OCI-LY3 (cell line): ENCODE measurements around the gene MYB.

Experiments used
- H2AFZ ChIP-seq: fragments of 200-600, 300-600 bp; shearing (Covaris generic); 2 replicates; pipeline ENCODE4 v1.6.0; 2014; ENCODE audit warnings: antibody characterized with exemption, low read depth, low read length
- H3K27ac ChIP-seq: fragments of 200-600, 300-600 bp; sonication (generic); 2 replicates; pipeline ENCODE4 v1.5.1; 2014; ENCODE audit warnings: mild to moderate bottlenecking, low read length, moderate library complexity, mixed read lengths
- H3K27me3 ChIP-seq: fragments of 200-600, 300-600 bp; sonication (generic); 2 replicates; pipeline ENCODE4 v1.6.1; 2014; ENCODE audit warnings: low read depth, low read length, mixed read lengths
- H3K36me3 ChIP-seq: fragments of 200-600, 300-600 bp; sonication (generic); replicated peaks from 2 replicates; pipeline ENCODE3; 2014; ENCODE audit warnings: low read depth, low read length, mixed read lengths
- H3K4me1 ChIP-seq: fragments of 300-600, 200-600 bp; sonication (generic); 2 replicates; pipeline ENCODE4 v1.6.1; 2014; ENCODE audit warnings: low read length, mixed read lengths
- H3K4me2 ChIP-seq: fragments of 200-600, 300-600 bp; sonication (generic); 2 replicates; pipeline ENCODE4 v1.6.1; 2014; ENCODE audit warnings: low read length, mixed read lengths
- H3K4me3 ChIP-seq: fragments of 300-600, 200-600 bp; sonication (generic); 2 replicates; pipeline ENCODE4 v1.5.1; 2014; ENCODE audit warnings: antibody characterized with exemption, mild to moderate bottlenecking, low read length, moderate library complexity
- H3K79me2 ChIP-seq: fragments of 300-600, 200-600 bp; shearing (Covaris generic); 2 replicates; pipeline ENCODE4 v1.6.1; 2014; ENCODE audit warnings: mild to moderate bottlenecking, low read length, mixed read lengths
- H3K9ac ChIP-seq: fragments of 300-600, 200-600 bp; shearing (Covaris generic); 2 replicates; pipeline ENCODE4 v1.6.0; 2014; ENCODE audit warnings: mild to moderate bottlenecking, low read length, moderate library complexity
- H3K9me3 ChIP-seq: fragments of 200-600, 300-600 bp; shearing (Covaris generic); 2 replicates; pipeline ENCODE4 v1.6.1; 2014; ENCODE audit warnings: low read length, mixed read lengths; ENCODE audit not compliant: insufficient read depth
- H4K20me1 ChIP-seq: fragments of 200-600, 300-600 bp; sonication (generic); 2 replicates; pipeline ENCODE4 v1.6.1; 2016; ENCODE audit warnings: low read length, mixed read lengths; ENCODE audit not compliant: insufficient read depth
- CTCF ChIP-seq: fragments of 200-600, 300-600 bp; sonication (generic); IDR thresholded peaks from 2 replicates; pipeline ENCODE4 v1.5.1; 2014; ENCODE audit warnings: antibody characterized with exemption, low read length, low read depth
- EZH2phosphoT487 ChIP-seq: fragments of 200-600 bp; shearing (Covaris generic); IDR thresholded peaks from 2 replicates; pipeline ENCODE4 v1.6.1; 2018; ENCODE audit warnings: antibody characterized with exemption, mixed run types, low read depth

MYB gene

GRCh38 chr6:135225911-135226310, 44.8 kb downstream of the MYB start:
- no peaks in the 10 kb centered on the region for H3K36me3 ChIP-seq
- no peak overlapping the region for H3K4me2 ChIP-seq
- no peaks in the 10 kb centered on the region for H4K20me1 ChIP-seq
- H3K4me3 ChIP-seq, result no peak overlapping the region
- H3K27ac ChIP-seq, result no peak overlapping the region
- no peak for TF ChIP-seq CTCF
- no peak for TF ChIP-seq EZH2phosphoT487
- H3K79me2 ChIP-seq, result no peaks in the 10 kb centered on the region
- H3K9me3 ChIP-seq, result no peaks in the 10 kb centered on the region
- no peaks in the 10 kb centered on the region for H3K27me3 ChIP-seq
- no peak overlapping the region for H3K9ac ChIP-seq
- H3K4me1 ChIP-seq, result peaks cover 48% of the 10 kb centered on the region
- H2AFZ ChIP-seq, result no peak overlapping the region

DNA sequence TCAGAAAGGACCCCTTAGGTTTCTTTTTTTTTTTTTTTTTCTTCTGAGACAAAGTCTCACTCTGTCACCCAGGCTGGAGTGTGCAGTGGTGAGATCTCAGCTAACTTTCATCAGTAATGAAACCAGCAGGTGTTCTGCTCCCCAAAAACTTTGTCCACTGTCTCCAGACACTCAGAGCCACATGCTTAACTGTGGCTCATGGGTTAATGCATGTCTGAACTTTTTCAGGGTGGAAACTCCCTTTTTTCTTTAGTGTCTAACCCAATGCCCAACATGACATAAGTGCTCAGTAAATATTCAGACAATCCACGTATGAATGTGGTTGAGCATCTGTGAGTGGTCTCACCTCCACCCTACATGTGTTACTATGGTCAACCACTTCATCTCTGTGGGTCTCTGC, 45.4 kb downstream of the MYB start:
- no peaks in the 10 kb centered on the region for H3K9me3 ChIP-seq
- peaks cover 54% of the 10 kb centered on the region for H3K4me1 ChIP-seq
- no peak overlapping the region for H3K9ac ChIP-seq
- no peaks in the 10 kb centered on the region for H3K36me3 ChIP-seq
- no peak overlapping the region for H2AFZ ChIP-seq
- no peak for TF ChIP-seq CTCF
- TF ChIP-seq EZH2phosphoT487, result no peak
- no peak overlapping the region for H3K4me2 ChIP-seq
- no peak overlapping the region for H3K27ac ChIP-seq
- no peaks in the 10 kb centered on the region for H3K79me2 ChIP-seq
- H4K20me1 ChIP-seq, result no peaks in the 10 kb centered on the region
- H3K27me3 ChIP-seq, result no peaks in the 10 kb centered on the region
- H3K4me3 ChIP-seq, result no peak overlapping the region

- H3K4me3 ChIP-seq, result no peak overlapping the region
- H3K27ac ChIP-seq, result no peak overlapping the region
- H3K27me3 ChIP-seq, result no peaks in the 10 kb centered on the region
- no peaks in the 10 kb centered on the region for H4K20me1 ChIP-seq
- no peaks in the 10 kb centered on the region for H3K79me2 ChIP-seq
- H3K9me3 ChIP-seq, result no peaks in the 10 kb centered on the region
- peaks cover 60% of the 10 kb centered on the region for H3K4me1 ChIP-seq
- no peak overlapping the region for H3K9ac ChIP-seq
- H3K36me3 ChIP-seq, result no peaks in the 10 kb centered on the region
- H2AFZ ChIP-seq, result no peak overlapping the region
- no peak for TF ChIP-seq EZH2phosphoT487
- TF ChIP-seq CTCF, result no peak
- no peak overlapping the region for H3K4me2 ChIP-seq
Measured at GRCh38 chr6:135227349-135227748, 46.2 kb downstream of the MYB start.

GRCh38 chr6:135227758-135228157, 46.6 kb downstream of the MYB start:
- H3K9ac ChIP-seq, result no peak overlapping the region
- H3K27me3 ChIP-seq, result no peaks in the 10 kb centered on the region
- H3K4me1 ChIP-seq, result peaks cover 56% of the 10 kb centered on the region
- TF ChIP-seq EZH2phosphoT487 (no peak), CTCF (no peak)
- no peak overlapping the region for H3K27ac ChIP-seq
- no peak overlapping the region for H2AFZ ChIP-seq
- H3K36me3 ChIP-seq, result no peaks in the 10 kb centered on the region
- no peak overlapping the region for H3K4me3 ChIP-seq
- H4K20me1 ChIP-seq, result no peaks in the 10 kb centered on the region
- H3K4me2 ChIP-seq, result no peak overlapping the region
- H3K9me3 ChIP-seq, result no peaks in the 10 kb centered on the region
- H3K79me2 ChIP-seq, result no peaks in the 10 kb centered on the region
